Calu3 (cell line): ENCODE data around the gene PLXNA2. TPM values are rescaled to one million over a fixed set of nuclear protein-coding genes. Genes with fewer than 3 reads are reported as not detected.

ENCODE experiments used
- BruUV-seq: library from RNA; stranded (reverse); fragments of 400-500 nt; replicated peaks from 2 replicates; lab custom pipeline; 2021; lab: Mats Ljungman, UMichigan
- CTCF ChIA-PET: fragments of 300-600 bp; sonication (Branson Sonifier 250); formaldehyde crosslinking; loops from one replicate; lab custom pipeline; 2022; ENCODE audit warnings: antibody characterized with exemption; lab: Charles Lee
- DNase-seq: peaks from one replicate; pipeline ENCODE4 v3.0.0; 2022
- H3K27ac Mint-ChIP-seq: one replicate; pipeline ENCODE4 v1.8.0; 2022; ENCODE audit warnings: mixed read lengths; ENCODE audit not compliant: unreplicated experiment
- H3K27me3 Mint-ChIP-seq: one replicate; pipeline ENCODE4 v1.8.0; 2022; ENCODE audit warnings: mixed read lengths; ENCODE audit not compliant: unreplicated experiment
- H3K36me3 Mint-ChIP-seq: one replicate; pipeline ENCODE4 v1.8.0; 2022; ENCODE audit warnings: mild to moderate bottlenecking, moderate library complexity, mixed read lengths; ENCODE audit not compliant: insufficient read depth, unreplicated experiment
- H3K4me1 Mint-ChIP-seq: one replicate; pipeline ENCODE4 v1.8.0; 2022; ENCODE audit warnings: mild to moderate bottlenecking, low read depth, mixed read lengths; ENCODE audit not compliant: unreplicated experiment
- H3K4me3 Mint-ChIP-seq: one replicate; pipeline ENCODE4 v1.8.0; 2022; ENCODE audit warnings: mild to moderate bottlenecking, low read depth, moderate library complexity, mixed read lengths; ENCODE audit not compliant: unreplicated experiment
- H3K9me3 Mint-ChIP-seq: one replicate; pipeline ENCODE4 v1.8.0; 2022; ENCODE audit warnings: low read depth, mixed read lengths; ENCODE audit not compliant: unreplicated experiment
- intact Hi-C: fragments of 100-400 bp; cut with micrococcal nuclease; formaldehyde crosslinking; loops from one replicate; pipeline ENCODE4 v1.10.0; 2022; ENCODE audit not compliant: unreplicated experiment
- total RNA-seq: library from RNA; stranded (reverse); gene quantifications from 2 replicates; pipeline ENCODE4 v1.2.3, GENCODE V29; 2022
- TF ChIP-seq, protein P1 (sequence below): fragments of 200-600 bp; IDR thresholded peaks from one replicate; pipeline ENCODE4 v1.8.0; 2022; ENCODE audit warnings: antibody characterized with exemption; ENCODE audit not compliant: unreplicated experiment

The PLXNA2 gene
- total RNA-seq, 1 experiment from 2014 or later, result 16.2 TPM

DNA sequence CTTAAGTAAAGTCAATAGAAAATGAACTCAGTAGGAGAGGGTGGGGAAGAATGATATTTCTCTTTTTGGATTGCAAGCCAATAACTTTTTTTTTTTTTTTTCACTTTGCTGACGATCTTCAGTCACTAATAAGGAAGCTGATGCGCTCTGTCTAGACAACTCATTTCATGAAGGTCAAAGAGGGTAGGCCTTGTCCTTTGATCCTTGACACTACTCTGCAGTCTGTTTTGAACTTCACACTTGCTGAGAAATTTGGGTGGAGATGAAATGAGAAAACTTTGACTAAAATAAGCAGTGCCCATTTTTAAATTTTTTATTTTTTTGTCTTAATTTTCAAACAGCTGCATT, 20.9 kb upstream of the PLXNA2 start:
- Mint-ChIP-seq H3K27ac (no peak overlapping the region), H3K4me1 (no peaks in the 10 kb centered on the region), H3K9me3 (no peaks in the 10 kb centered on the region), H3K36me3 (no peaks in the 10 kb centered on the region), H3K4me3 (no peak overlapping the region), H3K27me3 (peaks cover 86% of the 10 kb centered on the region)
- CTCF ChIA-PET, result interaction anchor here (0.6 to 0.7 kb wide), 2 partner anchors 55 to 131 kb away, joined by 3 to 6 read pairs; no protein-coding TSS in a partner anchor
- TF ChIP-seq, protein P1, sequence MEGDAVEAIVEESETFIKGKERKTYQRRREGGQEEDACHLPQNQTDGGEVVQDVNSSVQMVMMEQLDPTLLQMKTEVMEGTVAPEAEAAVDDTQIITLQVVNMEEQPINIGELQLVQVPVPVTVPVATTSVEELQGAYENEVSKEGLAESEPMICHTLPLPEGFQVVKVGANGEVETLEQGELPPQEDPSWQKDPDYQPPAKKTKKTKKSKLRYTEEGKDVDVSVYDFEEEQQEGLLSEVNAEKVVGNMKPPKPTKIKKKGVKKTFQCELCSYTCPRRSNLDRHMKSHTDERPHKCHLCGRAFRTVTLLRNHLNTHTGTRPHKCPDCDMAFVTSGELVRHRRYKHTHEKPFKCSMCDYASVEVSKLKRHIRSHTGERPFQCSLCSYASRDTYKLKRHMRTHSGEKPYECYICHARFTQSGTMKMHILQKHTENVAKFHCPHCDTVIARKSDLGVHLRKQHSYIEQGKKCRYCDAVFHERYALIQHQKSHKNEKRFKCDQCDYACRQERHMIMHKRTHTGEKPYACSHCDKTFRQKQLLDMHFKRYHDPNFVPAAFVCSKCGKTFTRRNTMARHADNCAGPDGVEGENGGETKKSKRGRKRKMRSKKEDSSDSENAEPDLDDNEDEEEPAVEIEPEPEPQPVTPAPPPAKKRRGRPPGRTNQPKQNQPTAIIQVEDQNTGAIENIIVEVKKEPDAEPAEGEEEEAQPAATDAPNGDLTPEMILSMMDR, result no peak
- no TSS peak for BruUV-seq
- DNase-seq, result no peak
- intact Hi-C loops, result no loop called here

DNA sequence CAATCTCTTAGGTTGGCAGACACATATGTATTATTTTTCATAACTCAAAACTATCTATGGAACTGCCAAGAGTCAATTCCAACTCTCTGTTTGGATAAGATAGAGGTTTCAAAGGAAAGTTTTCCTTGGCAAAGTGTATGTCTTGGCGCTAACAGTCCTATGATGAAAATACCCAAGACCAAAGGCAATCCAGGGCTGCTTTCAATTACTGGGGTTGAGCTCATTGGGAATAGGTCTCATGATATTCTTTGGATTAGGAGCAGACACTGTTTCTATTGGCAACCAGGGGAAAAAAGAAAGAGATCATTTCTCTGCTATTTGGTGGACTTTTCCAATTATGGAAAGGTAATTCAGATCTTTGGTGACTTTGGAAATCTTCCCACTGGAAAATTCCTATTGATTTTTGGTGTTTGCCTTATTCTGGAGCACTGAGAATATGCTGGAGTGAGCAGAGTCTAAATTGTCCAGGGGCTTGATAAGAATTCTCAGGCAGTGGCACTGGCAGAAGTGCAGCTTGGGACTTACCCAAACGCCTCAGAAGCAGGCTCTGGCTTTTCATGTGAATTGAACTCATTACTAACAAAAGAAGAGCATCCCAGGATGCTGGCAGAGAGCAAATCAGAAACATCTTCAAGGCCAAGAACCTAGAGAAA, 20.4 kb upstream of the PLXNA2 start:
- intact Hi-C loops, result no loop called here
- DNase-seq, result no peak
- Mint-ChIP-seq H3K27ac (no peak overlapping the region), H3K4me3 (no peak overlapping the region), H3K36me3 (no peaks in the 10 kb centered on the region), H3K27me3 (peaks cover 86% of the 10 kb centered on the region), H3K9me3 (no peaks in the 10 kb centered on the region), H3K4me1 (no peaks in the 10 kb centered on the region)
- TF ChIP-seq, protein P1, result no peak
- CTCF ChIA-PET, result no interaction called here
- BruUV-seq, result no TSS peak

DNA sequence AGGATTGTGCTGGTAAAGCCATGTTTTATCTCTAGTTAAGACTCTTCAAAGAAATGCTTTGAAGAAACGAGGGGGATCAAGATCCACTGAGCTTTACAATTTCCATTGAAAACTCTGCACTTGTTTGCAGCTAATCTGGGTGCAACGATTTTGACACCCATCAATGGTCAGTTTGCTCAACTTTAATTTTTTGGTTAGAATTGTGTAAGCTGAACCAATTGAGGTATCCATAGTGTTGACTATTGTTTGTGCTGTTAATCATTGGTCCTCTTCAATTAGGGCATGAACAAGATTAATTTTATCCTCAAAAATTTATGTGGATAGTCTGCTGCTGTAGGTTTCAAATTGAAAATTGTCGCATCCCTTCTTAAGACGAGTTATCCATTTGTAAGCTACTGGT, 17.7 kb upstream of the PLXNA2 start:
- H3K36me3 Mint-ChIP-seq, result no peaks in the 10 kb centered on the region
- H3K27ac Mint-ChIP-seq, result no peak overlapping the region
- no TSS peak for BruUV-seq
- no peaks in the 10 kb centered on the region for H3K4me1 Mint-ChIP-seq
- CTCF ChIA-PET, result no interaction called here
- no peak overlapping the region for H3K4me3 Mint-ChIP-seq
- peaks cover 86% of the 10 kb centered on the region for H3K27me3 Mint-ChIP-seq
- peaks cover 6% of the 10 kb centered on the region for H3K9me3 Mint-ChIP-seq
- DNase-seq, result no peak
- intact Hi-C loops, result no loop called here
- TF ChIP-seq, protein P1, result no peak

DNA sequence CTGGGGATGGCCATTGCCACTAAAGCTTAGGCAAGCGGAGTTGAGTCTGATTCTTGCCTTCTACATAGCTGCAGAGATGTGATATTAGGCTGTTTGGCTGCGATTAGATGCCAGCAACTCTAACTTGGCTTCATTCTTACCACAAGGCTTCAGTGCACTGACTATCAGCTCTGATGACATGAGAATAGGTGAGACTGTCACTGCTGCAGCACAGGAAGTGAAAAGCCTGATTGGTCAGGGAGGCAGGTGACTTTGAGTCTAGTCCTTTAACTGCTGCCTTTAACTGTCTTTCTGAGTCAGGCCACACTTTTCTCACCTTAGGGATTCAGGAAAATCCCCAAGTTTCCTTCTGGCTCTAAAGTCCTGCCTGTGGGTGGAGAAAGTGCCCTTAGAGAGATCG, 14.1 kb upstream of the PLXNA2 start:
- peaks cover 6% of the 10 kb centered on the region for H3K9me3 Mint-ChIP-seq
- H3K27me3 Mint-ChIP-seq, result peaks cover 85% of the 10 kb centered on the region
- CTCF ChIA-PET, result interaction anchor here (1.6 kb wide), 1 partner anchor 13 kb away, joined by 4 read pairs; no protein-coding TSS in a partner anchor
- no peak overlapping the region for H3K4me3 Mint-ChIP-seq
- DNase-seq, result no peak
- BruUV-seq, result no TSS peak
- TF ChIP-seq, protein P1, result no peak
- intact Hi-C loops, result no loop called here
- no peaks in the 10 kb centered on the region for H3K36me3 Mint-ChIP-seq
- H3K27ac Mint-ChIP-seq, result no peak overlapping the region
- peaks cover 2% of the 10 kb centered on the region for H3K4me1 Mint-ChIP-seq
